ENCODE data around the gene GPR157.

GRCh38 chr1:9139930-9140329 is 11.0 kb upstream of the GPR157 start:
- no peak for TF ChIP-seq TAF1 (CRISPR knock-in tag; IDR thresholded peaks at IDR 0.05)
- no peak for TF ChIP-seq PRDM4 (CRISPR knock-in tag; IDR thresholded peaks at IDR 0.05; ENCODE audit: borderline replicate concordance)
- no peak for TF ChIP-seq SP1 (IDR thresholded peaks at IDR 0.05)
- no peak for TF ChIP-seq SP1 (CRISPR knock-in tag; IDR thresholded peaks at IDR 0.05)
- no peak for TF ChIP-seq ATF5 (CRISPR knock-in tag; IDR thresholded peaks at IDR 0.05; ENCODE audit: low read depth)
- TF ChIP-seq CTCF (CRISPR knock-in tag; IDR thresholded peaks at IDR 0.05) = no peak
- TF ChIP-seq NFIC (IDR thresholded peaks at IDR 0.05; ENCODE audit: low read length) = no peak
- TF ChIP-seq SETDB1 (CRISPR knock-in tag; IDR thresholded peaks at IDR 0.05; ENCODE audit: borderline replicate concordance) = no peak
- no peak for TF ChIP-seq FOXP1 (IDR thresholded peaks at IDR 0.05)
- TF ChIP-seq FOXP1 (CRISPR knock-in tag; IDR thresholded peaks at IDR 0.05) = no peak
- TF ChIP-seq EP300 (IDR thresholded peaks at IDR 0.05; ENCODE audit: low read depth in 2 of 2, low read length in 2 of 2) = no peak
- TF ChIP-seq EP300 (CRISPR knock-in tag; IDR thresholded peaks at IDR 0.05; ENCODE audit: borderline replicate concordance) = no peak
- no peak for TF ChIP-seq ZNF318 (CRISPR knock-in tag; IDR thresholded peaks at IDR 0.05)
- no peak for TF ChIP-seq ETS1 (CRISPR knock-in tag; IDR thresholded peaks at IDR 0.05)

Measured in HepG2 (cell line).